RCC 7860 (cell line): ENCODE results near the gene TLE5.
"Not testable (repeated sequence)": the region's sequence is repeated elsewhere in the genome, so short reads cannot be mapped to it uniquely, and the experiment has no call there.

Experiments used
- DNase-seq: peaks from one replicate; pipeline ENCODE4 v3.0.0-alpha.2; 2015; ENCODE audit warnings: low spot score
- FAIRE-seq: peaks from 2 replicates; lab custom pipeline; 2012; peaks lifted over from hg19 to GRCh38; lab: Jason Lieb, UNC

TLE5 gene

DNA sequence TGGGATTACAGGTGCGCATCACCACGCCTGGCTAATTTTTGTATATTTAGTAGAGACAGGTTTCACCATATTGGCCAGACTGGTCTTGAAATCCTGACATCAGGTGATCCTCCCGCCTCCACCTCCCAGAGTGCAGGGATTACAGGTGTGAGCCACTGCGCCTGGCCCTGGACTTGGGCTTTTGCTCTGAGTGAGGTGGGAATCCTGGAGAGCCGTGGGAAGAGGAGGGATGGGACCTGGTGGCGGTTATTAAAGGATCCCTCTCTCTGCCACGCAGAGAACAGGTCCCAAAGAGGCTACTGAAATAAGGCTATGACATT, 1.7 kb upstream of the TLE5 start:
- FAIRE-seq: no peak
- DNase-seq: no peak

DNA sequence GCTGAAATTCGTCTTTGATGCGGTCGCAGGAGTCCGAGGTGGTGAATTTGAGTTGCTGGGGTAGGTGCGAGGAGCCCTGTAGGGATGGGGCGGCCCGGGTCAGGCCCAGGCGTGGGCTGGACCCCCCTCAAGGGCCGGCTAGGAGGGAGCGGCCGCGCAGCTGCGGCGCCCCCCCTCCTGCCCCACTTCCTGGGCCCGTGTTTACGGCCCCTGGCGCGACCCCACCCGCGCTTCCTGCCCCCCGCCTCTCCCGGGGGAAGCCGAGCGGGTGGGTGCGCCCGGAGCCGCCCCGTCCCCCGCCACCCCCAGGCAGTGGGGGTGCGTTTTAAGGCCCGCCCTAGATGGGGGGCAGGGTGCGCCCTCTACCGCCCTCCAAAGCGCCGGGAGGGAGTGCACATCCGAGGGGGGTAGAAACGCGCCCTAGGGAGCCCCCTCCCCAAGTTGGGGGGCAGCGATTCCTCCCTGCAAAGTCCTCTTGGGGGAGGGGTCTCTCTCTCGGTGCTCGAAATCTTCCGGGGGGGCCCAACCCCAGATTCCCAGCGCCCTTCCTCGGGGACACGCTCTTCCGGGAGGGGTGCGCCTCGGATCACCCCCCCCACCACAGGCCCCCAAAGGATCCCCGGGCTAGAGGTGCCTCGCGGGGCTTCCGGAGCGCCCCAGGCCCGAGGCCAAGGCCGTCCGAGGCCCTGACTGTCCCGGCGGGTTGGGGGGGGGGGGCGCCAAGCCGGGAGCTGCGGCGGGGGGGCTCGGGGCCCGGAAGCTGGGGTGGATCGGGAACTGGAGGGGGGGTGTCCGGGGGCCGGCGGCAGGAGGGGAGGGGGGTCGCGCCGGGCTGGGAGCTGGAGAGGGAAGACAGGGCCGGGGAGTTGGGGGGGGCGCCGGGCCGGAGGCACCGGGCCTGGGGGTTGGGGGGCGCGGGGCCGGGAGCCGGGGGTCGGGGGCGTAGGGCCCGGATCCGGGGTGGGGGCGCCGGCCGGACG, 823 bp downstream of the TLE5 start:
- no peak for DNase-seq

DNA sequence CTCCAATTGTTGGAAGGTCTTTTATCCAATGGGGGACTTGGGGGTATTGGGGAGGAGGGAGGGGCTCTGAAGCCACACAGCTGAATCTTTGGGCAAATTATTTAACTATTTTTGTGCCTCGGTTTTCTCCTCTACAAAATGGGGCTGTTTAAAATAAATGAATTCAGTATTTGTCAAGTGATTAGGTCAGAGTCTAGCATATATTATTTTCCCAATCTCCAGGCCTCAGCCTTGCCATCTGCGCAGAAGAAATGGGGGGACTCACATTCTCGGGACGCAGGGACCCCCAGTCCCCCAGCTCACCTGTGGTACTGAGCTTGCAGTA, 1.5 kb downstream of the TLE5 start:
- DNase-seq (no peak), FAIRE-seq (no peak)

More for the DNA sequence above, 823 bp downstream of the TLE5 start:
- no peak for FAIRE-seq

GRCh38 chr19:3059653-3060052, 2.6 kb downstream of the TLE5 start:
- no peak for FAIRE-seq
- DNase-seq: no peak

- no peak for DNase-seq
- FAIRE-seq: no peak
Measured at GRCh38 chr19:3058821-3059314, 3.4 kb downstream of the TLE5 start.

DNA sequence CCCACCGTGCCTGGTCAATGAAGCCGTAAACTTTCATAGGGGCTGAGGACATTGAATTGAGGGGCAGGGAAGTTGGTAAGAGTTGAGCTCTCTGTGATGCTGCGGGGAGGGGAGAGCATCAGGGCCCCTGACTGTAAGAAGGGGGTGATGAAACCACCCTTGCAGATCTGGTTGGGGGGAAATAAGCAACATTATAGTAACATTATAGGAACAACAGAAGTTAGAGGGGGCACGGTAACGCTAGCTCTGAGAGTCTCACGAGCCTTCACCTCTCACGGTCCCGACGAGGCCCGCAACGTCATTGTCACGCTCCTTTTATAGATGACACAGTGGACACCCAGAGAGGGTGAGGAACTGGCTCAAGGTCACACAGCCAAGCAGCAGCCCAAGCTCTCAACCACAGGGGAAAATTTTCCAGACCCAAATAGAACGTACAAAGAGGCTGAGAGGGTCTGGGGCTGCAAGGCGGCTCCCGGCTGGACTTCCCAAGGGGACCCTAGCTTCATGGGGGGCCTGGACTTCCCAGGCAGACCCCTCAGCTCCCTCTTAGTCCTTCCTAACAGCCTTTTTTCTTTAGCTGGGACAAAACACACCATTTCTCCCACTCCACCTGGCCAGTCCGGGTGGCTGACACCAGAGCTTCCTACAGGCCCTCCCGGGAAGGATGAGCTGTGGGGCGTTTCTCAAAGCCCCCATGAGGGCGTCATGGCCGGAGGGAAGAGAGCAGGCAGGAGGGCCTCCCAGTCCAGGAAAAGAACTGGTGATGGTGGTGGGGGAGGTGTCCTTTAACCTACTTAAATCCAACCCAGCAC, 4.1 kb downstream of the TLE5 start:
- FAIRE-seq: no peak
- DNase-seq: no peak

- DNase-seq: no peak
- FAIRE-seq: no peak
Measured at GRCh38 chr19:3057275-3057714, 5.0 kb downstream of the TLE5 start.

DNA sequence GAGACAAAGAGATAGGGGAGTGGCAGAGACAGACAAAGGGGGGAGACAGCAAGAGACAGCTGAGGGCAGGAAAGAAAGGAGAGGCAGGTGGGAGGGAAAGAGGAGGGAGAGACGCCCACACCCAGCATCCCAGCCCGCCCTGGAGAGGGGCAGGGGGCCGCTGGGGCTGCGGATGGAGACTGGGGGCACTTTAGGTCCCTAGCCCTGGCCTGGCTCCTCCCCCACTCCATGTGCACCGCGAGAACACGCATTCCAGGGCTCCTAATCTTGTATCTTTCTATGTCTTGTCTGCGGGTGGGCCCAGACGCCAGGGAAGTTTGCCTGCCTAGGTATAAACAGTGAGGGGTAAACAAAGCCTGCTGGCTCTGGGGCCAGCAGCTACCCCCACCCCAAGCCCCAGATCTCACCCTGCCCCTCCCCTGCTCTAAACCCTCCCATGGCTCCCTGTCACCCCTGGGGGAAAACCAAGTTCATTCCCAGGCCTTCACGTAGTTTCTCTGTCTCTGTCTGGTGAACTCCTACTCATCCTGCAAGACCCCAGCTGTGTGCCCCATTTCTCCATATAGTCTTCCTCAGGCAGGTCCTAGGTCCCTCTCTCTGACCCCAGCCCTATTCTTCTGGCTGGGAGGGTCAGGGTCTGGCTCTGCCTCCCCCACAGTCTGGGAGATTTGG, 5.7 kb downstream of the TLE5 start:
- FAIRE-seq: no peak
- DNase-seq: no peak

DNA sequence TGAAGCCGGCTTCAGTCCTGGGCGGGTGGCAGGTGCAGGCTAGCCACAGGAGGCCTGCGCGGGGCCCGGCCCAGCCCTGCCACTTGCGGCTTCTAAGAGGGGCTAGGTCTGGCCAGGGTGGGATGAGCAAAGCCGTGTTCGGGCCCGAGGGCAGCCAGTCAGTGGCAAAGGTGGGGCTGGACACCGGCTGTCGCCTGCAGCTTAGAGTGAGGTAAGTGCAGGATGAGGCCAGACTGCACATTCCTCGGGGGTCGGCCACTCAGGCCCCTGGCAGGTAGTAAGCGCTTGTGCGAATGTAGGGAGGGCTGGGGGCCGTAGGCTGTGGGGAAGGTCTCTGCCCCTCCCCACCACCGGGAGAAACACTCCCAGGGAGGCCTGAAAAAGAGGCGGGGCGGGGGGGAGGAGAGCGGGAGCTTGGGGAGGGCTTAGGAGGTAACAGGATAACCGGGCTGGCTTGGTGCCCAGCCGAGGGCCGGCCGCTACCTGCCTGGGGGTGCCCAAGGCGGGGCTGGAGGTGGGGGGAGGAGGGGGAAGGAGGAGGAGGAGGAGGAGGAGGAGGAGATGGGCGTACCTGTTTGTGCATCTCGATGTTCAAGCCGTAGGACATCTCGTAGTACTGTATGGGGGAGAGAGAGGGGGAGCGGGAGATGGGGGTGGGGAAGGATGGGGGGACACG, 6.4 kb downstream of the TLE5 start:
- FAIRE-seq (no peak), DNase-seq (no peak)

DNA sequence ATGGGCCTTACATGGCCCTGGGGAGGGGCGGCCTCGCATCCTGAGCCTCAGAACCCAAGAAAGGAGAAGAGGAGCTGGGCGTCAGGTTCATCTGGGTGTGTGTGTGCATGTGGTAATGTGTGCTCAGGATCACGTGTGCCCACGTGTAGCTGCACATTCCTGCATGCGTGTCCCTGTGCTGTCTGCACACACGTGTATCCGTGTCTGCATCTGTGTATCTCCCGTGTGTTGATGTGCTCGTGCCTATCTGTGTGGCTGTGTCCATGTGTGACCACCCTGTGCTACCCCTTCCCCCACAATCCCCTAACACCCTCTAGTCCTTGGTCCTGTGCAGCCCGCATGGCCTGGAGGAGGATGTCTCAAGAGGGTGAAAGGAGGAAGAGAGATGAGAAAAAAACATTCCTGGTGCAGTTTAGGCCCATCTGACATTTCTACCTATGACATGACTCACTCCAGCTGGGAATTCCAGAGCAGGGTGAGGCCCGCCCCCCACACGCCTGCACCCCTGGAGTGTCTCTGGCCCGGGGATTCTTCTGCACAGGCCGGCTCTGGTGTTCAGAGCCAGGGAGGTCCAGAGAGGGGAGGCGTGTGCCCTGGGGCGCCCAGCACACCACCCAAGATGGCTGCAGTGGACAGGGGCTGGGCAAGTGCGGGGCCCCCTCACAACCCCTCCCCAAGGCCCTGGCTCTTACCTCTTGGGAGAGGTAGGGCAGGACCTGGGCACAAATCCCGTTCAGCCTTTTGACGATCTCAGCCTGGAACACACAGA, 7.1 kb downstream of the TLE5 start:
- DNase-seq (no peak), FAIRE-seq (no peak)

- no peak for DNase-seq
Measured at GRCh38 chr19:3054265-3054971, 7.9 kb downstream of the TLE5 start.

GRCh38 chr19:3053780-3054179, 8.5 kb downstream of the TLE5 start:
- no peak for DNase-seq
- no peak for FAIRE-seq

More at GRCh38 chr19:3054265-3054971, 7.9 kb downstream of the TLE5 start:
- no peak for FAIRE-seq

DNA sequence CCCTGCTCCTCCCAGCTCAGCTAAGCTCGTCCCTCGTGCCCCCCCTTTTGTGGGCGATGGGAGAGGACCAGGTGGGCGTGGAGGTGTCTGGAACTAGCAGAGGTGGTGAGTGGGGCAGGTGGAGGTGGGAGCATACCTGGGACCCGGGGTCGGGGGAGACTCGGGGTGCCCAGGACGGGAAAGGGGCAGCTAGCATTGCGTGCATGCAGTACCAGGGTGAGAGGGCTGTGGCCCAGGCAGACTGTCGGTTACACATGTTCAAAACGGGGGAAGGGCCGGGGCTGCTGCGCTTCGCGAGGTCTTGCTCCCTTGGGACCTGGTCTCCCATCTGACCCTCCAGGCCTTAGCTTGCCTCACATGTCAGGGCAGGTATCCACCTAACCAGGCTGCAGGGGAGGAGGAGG, 9.1 kb downstream of the TLE5 start:
- FAIRE-seq: no peak
- no peak for DNase-seq

DNA sequence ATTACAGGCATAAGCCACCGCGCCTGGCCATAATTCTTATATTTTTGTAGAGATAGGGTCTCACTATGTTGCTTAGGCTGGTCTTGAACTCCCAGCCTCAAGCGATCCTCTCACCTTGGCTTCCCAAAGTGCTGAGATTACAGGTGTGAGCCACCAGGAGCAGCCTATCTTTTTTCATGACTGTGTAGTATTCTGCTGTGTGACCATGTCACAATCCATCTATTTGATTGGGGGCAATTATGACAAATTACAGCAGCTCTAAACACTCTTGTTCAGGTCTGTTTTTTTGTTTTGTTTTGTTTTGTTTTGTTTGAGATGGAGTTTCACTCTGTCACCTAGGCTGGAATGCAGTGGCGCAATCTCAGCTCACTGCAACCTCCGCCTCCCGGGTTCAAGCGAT, 12.3 kb downstream of the TLE5 start:
- not testable (repeated sequence) for DNase-seq, FAIRE-seq

DNA sequence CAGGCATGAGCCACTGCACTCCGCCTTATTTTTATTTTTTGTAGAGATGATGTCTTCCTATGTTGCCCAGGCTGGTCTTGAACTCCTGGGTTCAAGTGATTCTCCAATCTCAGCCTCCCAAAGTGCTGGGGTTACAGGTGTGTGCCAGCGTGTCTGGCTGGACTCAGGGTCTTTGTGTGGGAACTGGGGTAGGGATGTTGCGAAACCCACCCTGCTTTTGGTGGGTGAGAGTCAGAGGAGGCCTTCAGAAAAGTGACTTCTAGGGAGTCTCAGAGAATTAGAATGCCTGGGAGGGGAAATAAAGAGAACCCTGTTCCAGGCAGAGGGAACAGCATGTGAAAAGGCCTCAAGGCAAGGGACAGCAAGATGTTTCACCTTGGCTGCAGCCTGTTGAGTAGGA, 13.2 kb downstream of the TLE5 start:
- FAIRE-seq (no peak), DNase-seq (no peak)

DNA sequence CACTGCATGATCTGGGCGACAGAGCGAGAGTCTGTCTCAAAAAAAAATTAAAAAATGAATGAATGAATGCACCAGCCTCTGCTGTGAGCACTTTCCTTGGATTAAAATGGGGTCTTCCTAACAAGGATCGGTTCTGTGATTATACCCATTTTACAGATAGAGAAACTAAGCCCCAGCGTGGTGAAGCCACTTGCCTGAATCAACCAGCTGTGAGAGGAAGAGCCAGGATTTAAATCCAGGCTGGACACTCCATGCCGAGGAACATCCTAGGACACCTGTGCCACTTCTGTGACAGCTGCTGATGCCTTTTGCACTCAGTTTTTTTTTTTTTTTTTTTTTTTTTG, 14.1 kb downstream of the TLE5 start:
- FAIRE-seq: no peak

DNA sequence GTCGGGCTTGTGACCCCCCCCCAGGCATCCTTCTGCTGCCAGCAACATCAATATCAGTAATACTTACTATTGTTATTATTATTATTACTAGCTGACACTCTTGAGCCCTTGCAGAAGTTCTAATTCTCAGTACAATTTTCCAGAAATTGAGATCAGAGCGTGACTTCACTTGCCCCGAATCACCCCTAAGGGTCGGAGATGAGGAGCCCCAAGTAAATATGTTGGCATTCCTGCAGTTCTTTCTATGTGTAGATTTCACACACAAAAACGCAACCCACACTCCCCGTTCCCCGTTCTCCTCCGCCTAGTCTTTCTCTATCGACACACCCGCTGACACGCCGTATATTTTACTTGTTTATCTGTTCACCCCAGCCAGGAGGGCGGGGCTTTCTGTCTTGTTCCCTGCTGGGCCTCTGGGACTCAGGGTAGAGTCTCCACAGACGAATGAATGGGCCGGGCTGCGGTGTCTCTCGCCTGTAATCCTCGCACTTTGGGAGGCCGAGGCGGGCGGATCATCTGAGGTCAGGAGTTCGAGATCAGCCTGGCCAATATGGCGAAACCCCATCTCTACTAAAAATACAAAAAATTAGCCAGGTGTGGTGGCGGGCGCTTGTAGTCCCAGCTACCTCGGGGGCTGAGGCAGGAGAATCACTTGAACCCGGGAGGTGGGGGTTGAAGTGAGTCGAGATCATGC, 14.7 kb downstream of the TLE5 start:
- FAIRE-seq (no peak), DNase-seq (no peak)

More for the DNA sequence above, 14.1 kb downstream of the TLE5 start:
- no peak for DNase-seq

DNA sequence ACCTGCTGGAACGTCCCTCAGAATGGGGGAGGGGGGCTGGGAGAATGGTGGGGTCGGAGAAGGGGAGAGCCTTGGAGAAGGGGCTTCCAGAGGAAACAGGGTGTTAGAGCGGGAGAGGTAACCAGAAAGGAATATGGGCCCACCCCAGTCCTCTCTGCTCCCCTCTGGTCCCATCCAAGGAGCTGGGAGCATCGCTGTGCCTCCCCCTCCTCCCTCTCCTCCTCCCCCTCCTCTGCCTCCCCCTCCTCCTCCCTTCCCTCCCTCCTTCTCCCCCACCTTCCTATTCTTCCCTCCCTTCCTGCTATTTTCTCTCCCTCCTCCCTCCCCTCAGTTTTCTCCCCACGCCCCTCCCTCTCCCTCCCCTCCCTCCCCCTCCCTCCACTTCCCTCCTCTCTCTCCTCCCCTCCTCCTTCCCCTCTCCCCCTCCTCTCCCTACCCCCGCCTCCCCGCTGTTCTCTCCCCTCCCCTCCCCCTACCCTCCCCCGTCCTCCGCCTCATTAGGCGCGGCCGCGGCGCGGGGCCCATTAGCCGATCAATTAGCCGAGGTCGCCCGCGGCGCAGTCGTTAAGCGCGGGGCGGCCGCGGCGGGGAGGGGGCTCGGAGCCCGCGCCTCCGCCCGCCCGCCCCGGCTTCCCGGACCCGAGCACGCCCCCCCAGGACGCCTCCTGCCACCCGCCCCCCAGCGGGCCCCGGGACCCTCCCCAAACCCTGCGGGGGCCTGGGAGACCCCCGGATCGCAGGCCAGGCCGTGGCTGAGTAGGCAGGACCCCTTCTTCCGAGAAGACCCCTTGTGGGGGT, 15.4 kb downstream of the TLE5 start:
- DNase-seq: no peak
- FAIRE-seq: no peak
